CD14-positive monocyte (primary cell): ENCODE measurements around the gene MBD2. TPM values are rescaled to one million over a fixed set of nuclear protein-coding genes. Genes with fewer than 3 reads are reported as not detected.
A peak's percentile ranks its signal among the peaks of the same experiment; 100 is the strongest.

Experiments
- DNase-seq, 3 donors: peaks; one replicate each; pipeline ENCODE4 v3.0.0-alpha.2; 2011 to 2022
- H2AFZ ChIP-seq: 2 replicates; pipeline ENCODE4 v1.6.0; 2012; ENCODE audit warnings: mild to moderate bottlenecking, low read depth, low read length, inconsistent platforms; ENCODE audit not compliant: insufficient read depth, poor library complexity, severe bottlenecking
- H3K27ac ChIP-seq, 2 donors: 1 replicate in 1 of 2; 2 replicates in 1 of 2; pipeline ENCODE4 v1.5.1; 2012 to 2013; ENCODE audit warnings: low read length in 2 of 2, control low read depth in 1 of 2, inconsistent platforms in 1 of 2, low read depth in 1 of 2, mild to moderate bottlenecking in 1 of 2
- H3K27me3 ChIP-seq, 2 donors: one replicate each; pipeline versions ENCODE4 v1.6.0 to v1.6.1; 2011 to 2013; ENCODE audit warnings: low read length in 2 of 2; ENCODE audit not compliant: control insufficient read depth in 2 of 2, insufficient read depth in 2 of 2
- H3K36me3 ChIP-seq, 2 donors: replicated peaks in 1 of 2; 1 replicate in 1 of 2; 2 replicates in 1 of 2; pipeline versions ENCODE4 v1.5.1 to v1.6.1; 2012 to 2013; ENCODE audit warnings: low read length in 2 of 2, control low read depth in 1 of 2, inconsistent platforms in 1 of 2, mild to moderate bottlenecking in 1 of 2; ENCODE audit not compliant: insufficient read depth in 2 of 2, control insufficient read depth in 1 of 2
- H3K4me1 ChIP-seq, 2 donors: 1 replicate in 1 of 2; 2 replicates in 1 of 2; pipeline versions ENCODE4 v1.5.1 to v1.6.1; 2012 to 2013; ENCODE audit warnings: low read length in 2 of 2, control low read depth in 1 of 2, inconsistent platforms in 1 of 2, mild to moderate bottlenecking in 1 of 2, moderate library complexity in 1 of 2; ENCODE audit not compliant: insufficient read depth in 2 of 2, control insufficient read depth in 1 of 2
- H3K4me2 ChIP-seq: replicated peaks from 2 replicates; pipeline ENCODE3; 2012; ENCODE audit warnings: low read length, moderate library complexity, mild to moderate bottlenecking; ENCODE audit not compliant: poor library complexity, severe bottlenecking; ENCODE audit errors: extremely low read depth
- H3K4me3 ChIP-seq, 3 experiments: fragments of 200-600 bp in 1 of 3; sonication (generic) in 1 of 3; replicated peaks in 1 of 3; 1 replicate in 2 of 3; 2 replicates in 1 of 3; pipeline ENCODE4 v1.5.1; 2011 to 2013; ENCODE audit warnings: low read length in 3 of 3, mild to moderate bottlenecking in 3 of 3, control low read depth in 2 of 3, low read depth in 2 of 3, inconsistent platforms in 1 of 3, moderate library complexity in 1 of 3
- H3K79me2 ChIP-seq: 2 replicates; pipeline ENCODE4 v1.6.0; 2012; ENCODE audit warnings: mild to moderate bottlenecking, control low read depth, inconsistent platforms, low read length, moderate library complexity; ENCODE audit not compliant: insufficient read depth
- H3K9ac ChIP-seq: 2 replicates; pipeline ENCODE4 v1.6.0; 2017; ENCODE audit warnings: low read length, mild to moderate bottlenecking; ENCODE audit not compliant: insufficient read depth, poor library complexity, severe bottlenecking
- H3K9me3 ChIP-seq, 2 donors: replicated peaks in 1 of 2; 1 replicate in 1 of 2; 2 replicates in 1 of 2; pipeline versions ENCODE4 v1.5.1 to v1.6.1; 2012 to 2013; ENCODE audit warnings: low read length in 2 of 2, control low read depth in 1 of 2; ENCODE audit not compliant: control insufficient read depth in 1 of 2, insufficient read depth in 1 of 2
- H4K20me1 ChIP-seq: 2 replicates; pipeline ENCODE4 v1.6.0; 2012; ENCODE audit warnings: mild to moderate bottlenecking, low read length, control low read depth, moderate library complexity; ENCODE audit not compliant: insufficient read depth
- H3K27ac Mint-ChIP-seq, 7 donors: one replicate each; pipeline ENCODE4 v1.8.0; 2020; ENCODE audit warnings: mild to moderate bottlenecking in 7 of 7, mixed read lengths in 7 of 7, moderate library complexity in 6 of 7, inconsistent platforms in 2 of 7
- H3K27me3 Mint-ChIP-seq, 3 donors: one replicate each; pipeline ENCODE4 v1.8.0; 2021 to 2022; ENCODE audit warnings: low read depth in 3 of 3, mild to moderate bottlenecking in 3 of 3, mixed read lengths in 3 of 3, moderate library complexity in 3 of 3, inconsistent platforms in 1 of 3
- H3K36me3 Mint-ChIP-seq, 2 donors: one replicate each; pipeline ENCODE4 v1.8.0; 2020; ENCODE audit warnings: mixed read lengths in 2 of 2, inconsistent platforms in 1 of 2, mild to moderate bottlenecking in 1 of 2
- H3K4me1 Mint-ChIP-seq: one replicate; pipeline ENCODE4 v1.8.0; 2020; ENCODE audit warnings: mild to moderate bottlenecking, mixed read lengths
- H3K4me3 Mint-ChIP-seq, 2 donors: one replicate each; pipeline ENCODE4 v1.8.0; 2020; ENCODE audit warnings: mild to moderate bottlenecking in 2 of 2, mixed read lengths in 2 of 2, moderate library complexity in 1 of 2
- H3K9me3 Mint-ChIP-seq, 7 donors: one replicate each; pipeline ENCODE4 v1.8.0; 2020 to 2022; ENCODE audit warnings: mixed read lengths in 7 of 7, mild to moderate bottlenecking in 6 of 7, moderate library complexity in 6 of 7, inconsistent platforms in 2 of 7
- CTCF ChIP-seq: fragments of 200-600 bp; IDR thresholded peaks from one replicate; pipeline ENCODE4 v1.8.0; 2022; ENCODE audit warnings: antibody characterized with exemption, mild to moderate bottlenecking
- WGBS: methylation state at CpG from one replicate; pipeline ENCODE4 v1.1.5; 2013; ENCODE audit warnings: missing lambda C conversion rate; ENCODE audit not compliant: insufficient coverage; 5-methylcytosine and 5-hydroxymethylcytosine counted together
- intact Hi-C, 2 donors: fragments of 100-400 bp; cut with micrococcal nuclease; formaldehyde crosslinking; loops; one replicate each; pipeline versions ENCODE4 v1.15.0 to v1.15.1; 2023
- polyA plus RNA-seq, 3 donors: library from polyadenylated mRNA; depleted of rRNA in 1 of 3; unstranded in 2 of 3; stranded (reverse) in 1 of 3; fragments of 300-500 nt in 2 of 3; fragments of >200 nt in 1 of 3; fragmentation: Illumina TruSeq in 2 of 3; gene quantifications; 1 replicate in 2 of 3; 2 replicates in 1 of 3; pipeline ENCODE4 v1.2.3, GENCODE V29; 2012 to 2021

The MBD2 gene
- polyA plus RNA-seq, 3 donors = 11.6 to 64.9 (median 25.2) TPM

GRCh38 chr18:54233228-54233625, 8.8 kb upstream of the MBD2 start:
- Histone ChIP-seq H2AFZ (no peak overlapping the region), H3K79me2 (no peaks in the 10 kb centered on the region), H3K4me2 (no peak overlapping the region), H3K27ac (no peak overlapping the region), H3K4me1 (peaks cover 18 to 19% of the 10 kb centered on the region in 2 donors), H4K20me1 (no peaks in the 10 kb centered on the region), H3K9ac (no peak overlapping the region), H3K9me3 (no peaks in the 10 kb centered on the region), H3K36me3 (no peaks in the 10 kb centered on the region), H3K4me3 (no peak overlapping the region), H3K27me3 (no peaks in the 10 kb centered on the region)
- H3K36me3 Mint-ChIP-seq = no peaks in the 10 kb centered on the region
- H3K4me1 Mint-ChIP-seq = peaks cover 21% of the 10 kb centered on the region
- peaks cover 0 to 2% (median 1%) of the 10 kb centered on the region in 3 donors for H3K27me3 Mint-ChIP-seq
- no CpG with 5 or more reads among the region's 3 CpGs for WGBS
- TF ChIP-seq CTCF = no peak
- H3K9me3 Mint-ChIP-seq = no peaks in the 10 kb centered on the region
- intact Hi-C loops = no loop called here
- no peak overlapping the region for H3K4me3 Mint-ChIP-seq
- no peak overlapping the region for H3K27ac Mint-ChIP-seq
- DNase-seq = no peak

GRCh38 chr18:54232485-54233227, 8.2 kb upstream of the MBD2 start:
- no peak overlapping the region for H3K4me2 ChIP-seq
- no peaks in the 10 kb centered on the region for H3K9me3 Mint-ChIP-seq
- H3K27me3 ChIP-seq = no peaks in the 10 kb centered on the region
- peaks cover 0 to 2% (median 1%) of the 10 kb centered on the region in 3 donors for H3K27me3 Mint-ChIP-seq
- H3K36me3 ChIP-seq = no peaks in the 10 kb centered on the region
- WGBS = 96% methylated on average over 3 of the region's 7 CpGs
- H3K79me2 ChIP-seq = no peaks in the 10 kb centered on the region
- TF ChIP-seq CTCF = no peak
- H3K9me3 ChIP-seq = no peaks in the 10 kb centered on the region
- DNase-seq = no peak
- H2AFZ ChIP-seq = peak overlapping the region; percentile 16
- peaks cover 15% of the 10 kb centered on the region for H3K4me1 Mint-ChIP-seq
- H3K4me1 ChIP-seq = peaks cover 13 to 14% of the 10 kb centered on the region in 2 donors
- peak overlapping the region in 1 of 7 donors; percentile 50 for H3K27ac Mint-ChIP-seq
- H3K9ac ChIP-seq = no peak overlapping the region
- intact Hi-C loops = no loop called here
- no peak overlapping the region for H3K4me3 ChIP-seq
- H3K4me3 Mint-ChIP-seq = no peak overlapping the region
- H3K36me3 Mint-ChIP-seq = no peaks in the 10 kb centered on the region
- H3K27ac ChIP-seq = no peak overlapping the region
- no peaks in the 10 kb centered on the region for H4K20me1 ChIP-seq
